H7 (cell line): ENCODE results near the gene AKAP11. TPM values are rescaled to one million over a fixed set of nuclear protein-coding genes. Genes with fewer than 3 reads are reported as not detected.

Experiments used
- DNase-seq: peaks from one replicate; pipeline ENCODE4 v3.0.0; 2012
- H3K27me3 ChIP-seq: 2 replicates; pipeline ENCODE4 v1.6.0; 2011; ENCODE audit warnings: mild to moderate bottlenecking, low read length; ENCODE audit not compliant: control insufficient read depth, insufficient read depth
- H3K36me3 ChIP-seq: replicated peaks from 2 replicates; pipeline ENCODE4 v1.5.1; 2011; ENCODE audit warnings: low read length; ENCODE audit not compliant: control insufficient read depth, insufficient read depth
- H3K4me3 ChIP-seq: 2 replicates; pipeline ENCODE4 v1.5.1; 2011; ENCODE audit warnings: low read depth, mild to moderate bottlenecking, control low read depth, low read length, moderate library complexity; ENCODE audit not compliant: insufficient read depth
- total RNA-seq: library from RNA; depleted of rRNA; stranded (reverse); fragments of >200 nt; shearing (Covaris generic); gene quantifications from 2 replicates; pipeline ENCODE4 v1.2.3, GENCODE V29; 2014

AKAP11 gene
- total RNA-seq, 1 experiment from 2014 or later: 7.2 TPM

DNA sequence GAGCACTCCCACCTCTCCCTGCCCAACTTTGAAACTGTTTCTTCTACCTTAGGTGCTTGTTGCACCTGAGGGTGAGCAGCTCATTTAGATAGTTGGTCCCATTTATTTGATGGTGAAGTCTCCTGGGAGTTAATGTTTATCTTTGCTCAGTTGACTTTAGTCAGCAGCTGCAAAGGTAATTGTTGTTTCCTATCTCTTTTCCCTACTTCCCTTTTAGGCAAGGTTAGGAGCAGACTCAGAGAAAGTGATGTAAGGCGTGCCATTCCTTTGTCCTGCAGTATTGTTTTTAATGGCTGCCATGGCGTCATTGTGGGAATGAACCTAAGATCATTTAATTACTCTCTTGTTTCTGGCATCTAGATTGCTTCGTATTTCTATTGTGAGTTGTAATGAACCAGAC is 11.6 kb downstream of the AKAP11 start:
- H3K27me3 ChIP-seq: no peaks in the 10 kb centered on the region
- DNase-seq: no peak
- no peaks in the 10 kb centered on the region; the same call in 1 of the 2 replicates for H3K36me3 ChIP-seq
- no peak overlapping the region for H3K4me3 ChIP-seq

GRCh38 chr13:42284068-42284467 is 12.1 kb downstream of the AKAP11 start:
- Histone ChIP-seq H3K36me3 (no peaks in the 10 kb centered on the region; the same call in 1 of the 2 replicates), H3K4me3 (no peak overlapping the region), H3K27me3 (no peaks in the 10 kb centered on the region)
- DNase-seq: no peak

- Histone ChIP-seq H3K36me3 (peaks cover 19% of the 10 kb centered on the region), H3K27me3 (no peaks in the 10 kb centered on the region), H3K4me3 (no peak overlapping the region)
- DNase-seq: no peak
Observed at GRCh38 chr13:42298392-42298791, 26.4 kb downstream of the AKAP11 start.

DNA sequence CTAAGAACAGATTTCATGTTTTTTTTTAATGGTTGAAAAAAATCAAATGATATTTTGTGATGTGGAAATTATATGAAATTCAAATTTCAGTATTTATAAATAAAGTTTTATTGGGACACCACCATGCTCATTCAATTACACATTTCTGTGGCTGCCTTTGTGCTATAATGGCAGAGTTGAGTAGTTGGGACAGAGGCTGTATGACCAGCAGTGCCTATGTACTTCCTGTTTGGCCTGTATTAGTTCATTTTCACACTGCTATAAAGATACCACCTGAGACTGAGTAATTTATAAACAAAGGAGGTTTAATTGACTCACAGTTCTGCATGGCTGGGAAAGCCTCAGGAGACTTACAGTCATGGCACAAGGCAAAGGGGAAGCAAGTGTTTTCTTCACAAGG is 33.6 kb downstream of the AKAP11 start:
- no peaks in the 10 kb centered on the region for H3K27me3 ChIP-seq
- H3K36me3 ChIP-seq: peaks cover 8% of the 10 kb centered on the region
- no peak for DNase-seq
- H3K4me3 ChIP-seq: no peak overlapping the region

GRCh38 chr13:42307461-42307860 is 35.5 kb downstream of the AKAP11 start:
- no peak for DNase-seq
- Histone ChIP-seq H3K27me3 (no peaks in the 10 kb centered on the region), H3K36me3 (no peaks in the 10 kb centered on the region; the same call in 1 of the 2 replicates), H3K4me3 (no peak overlapping the region)

DNA sequence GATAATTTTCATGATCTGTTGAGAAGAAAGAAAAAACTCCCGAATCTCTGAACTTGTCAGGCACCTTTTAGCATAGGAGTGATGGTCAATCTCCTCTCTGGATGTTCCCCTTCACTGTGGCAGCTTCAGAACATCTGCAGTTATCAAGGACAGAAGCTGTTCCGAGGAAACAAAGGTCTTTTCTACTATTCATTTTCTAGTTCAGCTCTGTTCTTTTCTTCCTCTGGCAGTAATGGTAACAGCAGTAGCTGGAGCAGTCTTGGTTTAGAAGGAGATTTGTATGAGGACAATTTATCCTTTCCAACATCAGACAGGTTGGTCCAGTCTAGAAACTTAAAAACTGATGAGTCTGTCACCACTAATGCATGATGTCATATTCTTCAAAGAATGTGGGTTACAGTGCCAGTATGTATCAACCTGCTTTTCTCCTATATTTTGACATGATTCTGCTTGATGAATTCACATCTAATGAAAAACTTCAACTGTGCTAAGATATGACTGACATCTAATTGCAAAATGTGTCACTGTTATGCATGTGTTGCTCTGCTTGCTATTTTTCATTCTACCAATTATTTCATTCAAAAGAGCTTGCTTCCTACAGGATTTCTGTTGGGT is 41.0 kb downstream of the AKAP11 start:
- DNase-seq: no peak
- H3K27me3 ChIP-seq: no peaks in the 10 kb centered on the region
- H3K4me3 ChIP-seq: no peak overlapping the region
- no peaks in the 10 kb centered on the region; the same call in 1 of the 2 replicates for H3K36me3 ChIP-seq

GRCh38 chr13:42318570-42318969 is 46.6 kb downstream of the AKAP11 start:
- no peak for DNase-seq
- H3K4me3 ChIP-seq: no peak overlapping the region
- no peaks in the 10 kb centered on the region for H3K36me3 ChIP-seq
- H3K27me3 ChIP-seq: no peaks in the 10 kb centered on the region

DNA sequence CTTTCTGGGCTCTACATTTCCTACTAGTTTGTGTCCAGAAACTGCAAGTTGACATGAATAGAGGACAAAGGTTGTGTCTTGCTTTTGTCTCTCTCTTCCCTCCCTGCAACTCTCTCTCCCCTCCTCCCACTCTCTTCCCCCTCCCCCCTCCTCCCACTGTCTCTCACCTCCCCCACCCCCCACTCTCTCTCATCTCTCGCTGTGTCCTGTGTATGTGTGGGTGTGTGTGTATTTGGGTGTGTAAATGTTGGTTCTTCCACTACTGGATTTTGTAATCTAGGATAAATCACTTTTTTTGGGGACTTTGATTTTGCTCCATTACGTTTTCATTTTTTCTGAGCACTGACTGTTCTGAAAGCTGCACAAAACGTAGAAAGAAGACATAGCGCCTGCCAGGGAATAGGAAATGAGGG is 48.4 kb downstream of the AKAP11 start:
- H3K4me3 ChIP-seq: no peak overlapping the region
- peak; percentile 36 for DNase-seq
- no peaks in the 10 kb centered on the region for H3K27me3 ChIP-seq
- H3K36me3 ChIP-seq: no peaks in the 10 kb centered on the region

GRCh38 chr13:42322806-42323205 is 50.9 kb downstream of the AKAP11 start:
- no peak for DNase-seq
- Histone ChIP-seq H3K4me3 (no peak overlapping the region), H3K27me3 (no peaks in the 10 kb centered on the region), H3K36me3 (no peaks in the 10 kb centered on the region)

DNA sequence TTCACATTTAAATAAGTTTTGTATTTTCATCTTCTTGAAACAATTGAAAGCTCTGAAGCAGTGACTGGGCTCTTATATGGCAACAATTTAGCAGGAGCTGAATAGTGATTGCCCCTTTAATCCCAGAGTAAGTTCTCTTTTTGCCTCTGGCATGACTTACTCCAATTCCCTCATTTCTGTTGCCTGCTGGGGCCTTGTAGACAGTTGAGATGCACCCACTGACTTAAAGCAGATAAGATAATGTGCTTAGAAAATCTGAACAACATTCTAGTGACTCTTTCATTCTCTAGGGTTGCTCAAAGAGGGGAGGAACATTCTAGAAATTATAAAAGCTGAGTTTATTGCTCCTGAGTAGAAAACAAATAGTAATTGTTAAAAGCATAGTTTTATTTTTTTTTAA is 52.8 kb downstream of the AKAP11 start:
- no peak for DNase-seq
- Histone ChIP-seq H3K27me3 (no peaks in the 10 kb centered on the region), H3K36me3 (no peaks in the 10 kb centered on the region), H3K4me3 (no peak overlapping the region)

DNA sequence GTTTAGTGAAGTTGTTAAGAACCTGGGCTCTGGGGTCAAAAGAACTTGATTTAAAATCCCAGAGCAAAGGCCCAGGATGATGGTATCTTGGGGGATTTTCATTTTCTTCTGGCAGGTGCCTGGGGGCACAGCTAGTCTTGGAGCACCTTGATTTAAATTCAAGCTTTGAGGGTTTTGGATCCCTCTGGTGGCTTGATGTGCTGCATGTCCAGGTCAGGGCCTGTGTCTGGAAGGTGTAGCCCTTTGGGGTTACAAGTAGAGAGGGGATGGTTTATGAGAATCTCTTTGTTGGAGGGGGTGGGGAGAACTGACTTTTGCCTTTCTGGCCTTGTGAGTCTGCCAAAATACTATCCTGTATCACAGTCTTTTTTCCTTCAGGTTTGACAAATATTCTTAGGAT is 55.8 kb downstream of the AKAP11 start:
- Histone ChIP-seq H3K27me3 (no peaks in the 10 kb centered on the region), H3K4me3 (no peak overlapping the region), H3K36me3 (no peaks in the 10 kb centered on the region)
- DNase-seq: no peak

DNA sequence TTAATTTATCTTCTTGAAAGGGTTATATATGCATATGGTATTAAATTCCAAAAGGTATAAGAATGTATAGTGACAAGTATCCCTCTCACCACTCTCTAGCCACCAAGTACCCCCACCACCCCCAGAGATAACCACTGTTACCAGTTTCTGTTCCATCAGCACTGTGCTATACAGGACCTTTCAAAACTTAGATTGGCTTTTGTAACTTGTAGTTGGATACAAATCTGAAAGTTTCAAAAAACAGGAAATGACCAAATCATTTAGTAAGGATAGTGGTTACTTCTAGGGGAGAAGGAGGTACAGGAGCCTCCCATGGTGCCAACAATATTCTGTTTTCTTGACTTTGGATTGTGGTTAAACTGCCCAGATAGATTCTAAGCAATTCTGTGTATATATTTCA is 56.7 kb downstream of the AKAP11 start:
- H3K27me3 ChIP-seq: no peaks in the 10 kb centered on the region
- no peak for DNase-seq
- H3K4me3 ChIP-seq: no peak overlapping the region
- H3K36me3 ChIP-seq: no peaks in the 10 kb centered on the region

- Histone ChIP-seq H3K4me3 (no peak overlapping the region), H3K36me3 (no peaks in the 10 kb centered on the region), H3K27me3 (no peaks in the 10 kb centered on the region)
- DNase-seq: no peak
Observed at GRCh38 chr13:42329239-42329638, 57.3 kb downstream of the AKAP11 start.

DNA sequence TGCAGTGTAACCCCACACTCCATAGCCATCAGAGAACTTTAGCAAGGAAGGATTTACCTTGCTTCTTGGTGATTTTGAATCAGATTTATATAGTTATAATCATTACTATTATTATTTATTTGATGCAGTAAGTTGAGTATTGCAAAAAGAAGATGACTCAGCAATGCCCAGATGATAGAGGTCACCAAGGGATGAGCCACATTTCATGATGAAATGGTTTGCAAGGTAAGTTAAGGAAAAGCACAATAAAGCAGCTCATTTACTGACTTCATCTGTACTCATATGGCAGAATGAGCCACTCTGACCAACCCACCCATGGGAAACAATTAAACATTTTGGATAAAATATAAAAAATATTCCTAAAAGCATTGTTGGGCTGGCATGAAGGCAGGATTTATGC is 59.1 kb downstream of the AKAP11 start:
- Histone ChIP-seq H3K27me3 (no peaks in the 10 kb centered on the region), H3K36me3 (no peaks in the 10 kb centered on the region), H3K4me3 (no peak overlapping the region)
- DNase-seq: no peak

DNA sequence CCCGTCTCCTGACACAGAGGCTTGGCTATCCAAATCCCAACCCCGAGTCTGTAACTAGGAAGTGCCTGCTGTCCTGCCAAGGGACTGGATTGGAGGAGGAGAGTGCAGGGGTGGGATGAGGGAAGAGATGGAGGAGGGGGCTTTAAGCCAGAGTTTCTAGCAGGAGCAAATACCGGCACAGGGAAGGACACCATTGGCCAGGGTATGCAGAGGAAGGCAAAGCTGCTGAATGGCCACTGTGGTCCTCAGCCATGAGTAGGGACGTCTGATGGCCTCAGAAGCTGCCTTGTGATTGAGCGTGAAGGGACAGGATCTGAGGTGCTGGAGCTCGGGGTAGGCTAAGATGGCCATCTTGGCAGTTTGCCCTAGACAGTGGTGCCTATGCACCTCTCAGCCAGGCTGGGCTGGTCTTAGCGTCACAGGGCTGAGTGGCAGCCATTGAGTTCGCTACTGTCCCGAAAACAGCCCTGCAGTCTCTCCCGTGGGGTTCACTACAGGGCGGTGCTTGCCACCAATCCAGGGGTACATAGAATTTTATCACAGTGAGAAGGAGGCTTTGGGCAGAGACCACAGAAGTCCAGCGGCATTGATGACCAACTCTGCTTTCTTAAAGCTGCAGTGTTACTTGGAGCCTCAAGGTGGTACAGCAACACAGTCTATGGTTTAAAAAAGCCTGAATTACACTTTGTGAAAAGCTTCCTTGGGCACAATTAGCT is 61.8 kb downstream of the AKAP11 start:
- no peaks in the 10 kb centered on the region for H3K36me3 ChIP-seq
- no peak for DNase-seq
- no peak overlapping the region for H3K4me3 ChIP-seq
- no peaks in the 10 kb centered on the region for H3K27me3 ChIP-seq
